Measurements from ENCODE around the gene TBC1D21.

The TBC1D21 gene

GRCh38 chr15:73891328-73892315 is 18.3 kb downstream of the TBC1D21 start:
- no peak for DNase-seq

GRCh38 chr15:73892446-73893226 is 19.3 kb downstream of the TBC1D21 start:
- DNase-seq: no peak

DNA sequence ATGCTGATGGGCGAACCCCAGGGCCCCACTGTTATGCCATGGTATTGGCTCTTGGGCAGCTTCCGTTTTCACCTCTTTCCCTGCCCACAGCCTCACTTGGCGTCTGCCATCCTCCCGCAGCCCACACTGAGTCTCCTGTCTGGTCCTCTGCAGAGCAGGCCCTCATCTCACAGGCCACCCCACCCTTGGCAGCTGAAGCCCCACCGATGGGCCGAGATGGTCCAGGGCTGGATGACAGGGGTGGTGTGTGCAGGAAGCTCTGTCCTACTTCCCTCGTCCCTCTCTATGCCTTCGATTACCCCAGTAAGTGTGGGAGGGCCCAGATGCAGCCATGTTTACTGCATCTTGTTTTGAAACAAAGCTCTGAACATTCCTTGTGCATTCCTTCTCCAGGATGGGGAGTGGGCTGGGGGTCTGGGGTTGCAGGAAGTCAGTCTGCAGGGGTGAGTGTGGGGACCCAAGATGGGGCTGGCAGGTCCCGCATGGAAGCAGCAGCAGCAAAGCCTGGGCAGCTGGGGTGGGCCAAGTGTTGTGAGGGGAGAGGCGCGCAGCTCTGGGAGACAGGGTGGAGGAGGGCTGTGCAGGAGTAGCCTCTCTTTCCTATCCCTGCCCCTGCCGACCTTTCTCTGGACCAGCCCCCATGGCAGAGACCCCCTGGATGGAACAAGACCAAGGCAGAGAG is 20.9 kb downstream of the TBC1D21 start:
- no peak for DNase-seq

- no peak for DNase-seq
Observed at GRCh38 chr15:73897441-73898261, 24.3 kb downstream of the TBC1D21 start.

- DNase-seq: no peak
Observed at GRCh38 chr15:73899197-73900094, 26.1 kb downstream of the TBC1D21 start.

GRCh38 chr15:73900095-73900712 is 26.8 kb downstream of the TBC1D21 start:
- DNase-seq: no peak

DNA sequence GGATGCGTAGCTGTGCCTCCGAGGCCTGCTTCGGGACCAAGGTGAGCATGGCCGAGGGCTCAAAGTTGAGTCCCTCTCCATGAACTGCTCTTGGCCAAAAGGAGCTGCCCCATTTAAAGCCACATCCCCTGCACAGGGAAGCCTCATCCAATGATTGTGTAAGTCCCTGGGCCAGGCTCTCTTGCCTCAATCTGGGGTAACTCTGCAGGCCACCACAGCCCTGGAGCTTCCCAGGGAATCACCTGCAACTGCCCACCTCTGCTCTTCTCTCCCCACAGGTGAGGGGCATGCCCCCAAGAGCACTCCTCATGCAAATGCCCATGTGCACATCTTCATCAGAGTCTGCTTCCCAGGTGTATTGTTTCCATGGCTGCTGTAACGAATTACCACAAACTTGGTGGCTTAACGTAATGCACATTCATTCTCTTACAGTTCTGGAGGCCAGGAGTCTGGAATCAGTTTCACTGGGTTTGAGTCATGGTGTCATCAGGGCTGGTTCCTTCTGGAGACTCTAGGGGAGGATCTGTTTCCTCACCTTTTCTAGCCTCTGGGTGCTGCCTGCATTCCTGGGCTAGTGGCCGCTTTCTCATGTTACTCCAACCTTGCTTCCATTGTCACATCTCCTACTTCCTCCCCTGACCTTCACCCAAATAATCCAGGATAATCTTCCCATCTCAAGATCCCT is 27.9 kb downstream of the TBC1D21 start:
- DNase-seq: no peak

GRCh38 chr15:73902121-73903020 is 29.0 kb downstream of the TBC1D21 start:
- peak; percentile 52 for DNase-seq

- DNase-seq: no peak
Observed at GRCh38 chr15:73904026-73904815, 30.9 kb downstream of the TBC1D21 start.

DNA sequence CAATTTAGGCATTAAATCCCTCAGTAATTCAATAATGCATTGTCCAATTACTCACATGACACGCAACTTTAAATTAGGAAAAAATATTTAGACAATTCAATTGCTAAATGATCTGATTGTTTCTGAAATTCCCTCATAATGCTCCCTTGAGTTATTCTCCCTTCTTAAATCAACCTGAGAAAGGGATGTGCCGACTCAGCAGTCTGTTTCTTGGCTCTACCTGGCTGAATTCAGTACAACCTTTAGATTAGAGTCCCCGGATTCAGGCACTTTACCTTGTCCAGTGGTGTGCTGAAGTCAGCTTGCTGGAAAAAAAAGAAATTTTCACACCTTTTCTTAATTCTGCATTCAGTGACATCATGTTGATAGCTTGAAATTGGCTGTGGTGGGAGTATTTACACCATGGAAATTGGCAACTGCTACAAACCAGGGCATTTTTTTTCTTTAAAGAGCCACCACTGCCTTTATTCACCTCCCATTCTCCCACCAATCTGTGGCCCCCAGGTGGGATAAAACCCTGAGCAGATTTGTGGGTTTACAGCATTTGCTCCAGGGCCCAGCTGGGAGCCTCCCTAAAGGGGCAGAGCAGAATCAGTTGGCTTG is 32.0 kb downstream of the TBC1D21 start:
- no peak for DNase-seq

GRCh38 chr15:73906346-73907034 is 33.1 kb downstream of the TBC1D21 start:
- no peak for DNase-seq

DNA sequence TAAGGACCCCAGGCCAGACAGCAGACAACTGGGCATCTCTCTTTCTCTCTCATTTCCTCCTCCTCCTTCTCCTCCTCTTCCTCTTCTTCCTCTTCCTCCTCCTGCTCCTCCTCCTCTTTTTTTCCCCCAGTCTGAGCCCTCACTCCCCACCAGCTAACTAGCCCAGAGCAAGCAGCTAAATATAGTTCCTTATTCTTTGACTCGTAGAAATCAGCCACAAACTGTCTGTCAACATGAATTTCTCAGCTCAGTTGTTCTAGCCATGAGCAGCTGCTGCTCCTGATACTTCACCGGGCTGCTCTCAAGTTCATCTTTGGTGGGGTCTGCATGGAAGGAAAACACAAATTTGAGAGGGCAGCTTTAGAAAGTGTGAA is 33.7 kb downstream of the TBC1D21 start:
- DNase-seq: peak; percentile 57

GRCh38 chr15:73908030-73908821 is 34.9 kb downstream of the TBC1D21 start:
- peak; percentile 91 for DNase-seq

- no peak for DNase-seq
Observed at GRCh38 chr15:73908822-73909122, 35.4 kb downstream of the TBC1D21 start.

GRCh38 chr15:73909651-73910050 is 36.3 kb downstream of the TBC1D21 start:
- no peak for DNase-seq

DNA sequence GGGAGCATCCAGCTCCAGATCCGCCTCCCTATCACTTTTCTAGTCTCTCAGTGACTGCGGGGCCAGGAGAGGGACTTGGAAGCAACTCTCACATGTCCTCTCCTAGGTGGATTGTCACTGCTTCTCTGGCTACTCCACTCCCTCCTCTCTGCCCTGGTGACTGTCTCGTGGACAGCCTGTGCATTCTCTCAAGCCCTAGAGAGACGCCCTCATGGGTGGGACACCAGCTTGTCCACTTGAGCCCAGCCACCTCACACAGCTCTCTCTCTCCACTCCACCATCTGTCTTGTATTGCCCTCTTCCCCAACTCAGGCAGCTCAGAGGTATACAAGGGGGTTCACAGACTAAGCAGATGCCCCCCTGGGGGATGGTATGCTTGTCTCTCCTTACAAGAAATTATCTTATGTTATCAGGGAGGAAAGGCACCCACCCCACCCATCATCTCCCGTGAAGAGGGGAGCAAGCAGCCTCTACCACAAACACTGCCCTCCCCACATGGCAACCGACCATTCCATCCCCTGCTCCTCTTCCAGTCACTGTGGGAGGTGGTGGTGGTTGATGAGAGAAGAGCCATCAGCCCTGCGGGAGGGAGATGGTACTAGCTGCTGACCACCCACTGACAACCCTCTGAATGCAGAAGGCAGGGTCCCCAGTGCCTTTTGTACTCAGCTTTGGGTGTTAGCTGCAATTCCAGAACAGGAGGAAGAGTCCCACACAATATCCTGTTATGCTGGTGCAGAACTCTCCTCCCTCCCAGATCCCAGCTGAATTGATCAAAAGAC is 37.3 kb downstream of the TBC1D21 start:
- no peak for DNase-seq
